H1 (cell line): ENCODE results near the gene ANO9. TPM values are rescaled to one million over a fixed set of nuclear protein-coding genes. Genes with fewer than 3 reads are reported as not detected.

Experiments
- ASH2L ChIP-seq: fragments of 200-600, 300-600 bp; sonication (generic); IDR thresholded peaks from one replicate; pipeline ENCODE4 v1.7.1; 2017; ENCODE audit warnings: low read length
- ATF2 ChIP-seq: IDR thresholded peaks from 2 replicates; pipeline ENCODE4 v1.6.1; 2012; ENCODE audit warnings: low read length, inconsistent platforms
- BRCA1 ChIP-seq: IDR thresholded peaks from 2 replicates; pipeline ENCODE4 v1.6.1; 2012; ENCODE audit warnings: low read depth, low read length, improper control_type of control experiment
- CBX5 ChIP-seq: fragments of 300-800, 300-1000 bp; sonication (generic); IDR thresholded peaks from 2 replicates; pipeline ENCODE4 v1.7.1; 2016; ENCODE audit warnings: antibody characterized with exemption, low read length, low read depth
- CBX8 ChIP-seq: fragments of 300-800, 300-1000 bp; sonication (generic); IDR thresholded peaks from 2 replicates; pipeline ENCODE4 v1.7.1; 2016; ENCODE audit warnings: low read depth, low read length, borderline replicate concordance
- KDM1A ChIP-seq: fragments of 200-600, 300-600 bp; sonication (generic); IDR thresholded peaks from 2 replicates; pipeline ENCODE4 v1.7.1; 2016; ENCODE audit warnings: mild to moderate bottlenecking, low read length, borderline replicate concordance
- NANOG ChIP-seq: IDR thresholded peaks from 2 replicates; pipeline ENCODE4 v1.6.1; 2011; ENCODE audit warnings: low read length, low read depth, mild to moderate bottlenecking, inconsistent platforms; ENCODE audit not compliant: insufficient read depth, poor library complexity, severe bottlenecking
- POLR2A ChIP-seq, 2 experiments: IDR thresholded peaks; 1 replicate in 1 of 2; 2 replicates in 1 of 2; pipeline ENCODE4 v1.6.1; 2011; ENCODE audit warnings: low read depth in 2 of 2, low read length in 2 of 2, mild to moderate bottlenecking in 2 of 2; ENCODE audit errors: control extremely low read depth in 1 of 2
- SIX5 ChIP-seq: IDR thresholded peaks from 2 replicates; pipeline ENCODE4 v1.6.1; 2011; ENCODE audit warnings: mild to moderate bottlenecking, low read depth, low read length
- polyA plus RNA-seq, 7 experiments: library from polyadenylated mRNA; depleted of rRNA in 3 of 7; stranded (reverse) in 5 of 7; unstranded in 2 of 7; fragments of >200 nt in 5 of 7; fragments of 200-250 nt in 2 of 7; gene quantifications; 1 replicate in 5 of 7; 2 replicates in 1 of 7; 4 replicates in 1 of 7; pipeline versions ENCODE4 v1.2.1 to v1.2.3, GENCODE V29; 2011 to 2013; ENCODE audit warnings: missing spikeins in 2 of 7, mixed read lengths in 2 of 7
- total RNA-seq: library from RNA; stranded (reverse); fragmentation: NEBNext Ultra II Directional; extraction: Animal tissue kit (Norgen Biotek cat#: 25700); gene quantifications from 2 replicates; pipeline ENCODE4 v1.2.1, GENCODE V29; 2021
- TF ChIP-seq, protein P1 (sequence below): fragments of 300-600 bp; sonication (generic); IDR thresholded peaks from 2 replicates; pipeline ENCODE4 v1.7.1; 2012; ENCODE audit warnings: low read length, moderate library complexity, mild to moderate bottlenecking, inconsistent platforms; ENCODE audit not compliant: insufficient replicate concordance

Gene ANO9
- total and polyA plus RNA-seq, 2 of the 8 experiments (the other 6 are each of a cell fraction or from before 2014, with no cell fraction given), result 20.0 to 20.7 TPM

DNA sequence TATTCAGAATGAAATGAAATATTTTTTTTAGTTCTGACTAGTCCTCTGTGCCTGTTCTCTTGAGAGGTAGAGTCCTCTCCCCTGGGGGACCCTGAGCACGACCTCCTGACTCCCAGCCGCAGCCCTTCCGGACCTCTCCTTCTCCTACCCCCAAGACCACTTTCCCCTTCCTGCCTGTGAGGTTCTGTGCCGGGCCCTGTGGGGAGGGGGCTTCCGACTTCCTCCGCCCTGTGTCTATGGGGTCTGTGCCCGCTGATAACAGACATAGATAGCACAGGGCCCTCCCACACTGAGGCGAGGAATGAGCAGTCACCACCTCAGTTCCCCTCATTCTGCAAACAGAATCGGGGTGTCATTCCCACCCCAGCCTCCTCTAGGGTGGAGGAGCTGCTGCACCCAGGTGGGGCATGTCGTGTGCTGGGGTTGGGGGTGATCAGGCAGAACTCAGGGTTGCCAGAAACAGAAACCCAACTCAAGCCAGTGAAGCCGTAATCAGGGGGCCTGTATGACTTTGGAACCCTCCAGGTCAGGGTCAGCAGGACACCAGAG lies 59.7 kb downstream of the ANO9 start (continued):
- TF ChIP-seq, protein P1, sequence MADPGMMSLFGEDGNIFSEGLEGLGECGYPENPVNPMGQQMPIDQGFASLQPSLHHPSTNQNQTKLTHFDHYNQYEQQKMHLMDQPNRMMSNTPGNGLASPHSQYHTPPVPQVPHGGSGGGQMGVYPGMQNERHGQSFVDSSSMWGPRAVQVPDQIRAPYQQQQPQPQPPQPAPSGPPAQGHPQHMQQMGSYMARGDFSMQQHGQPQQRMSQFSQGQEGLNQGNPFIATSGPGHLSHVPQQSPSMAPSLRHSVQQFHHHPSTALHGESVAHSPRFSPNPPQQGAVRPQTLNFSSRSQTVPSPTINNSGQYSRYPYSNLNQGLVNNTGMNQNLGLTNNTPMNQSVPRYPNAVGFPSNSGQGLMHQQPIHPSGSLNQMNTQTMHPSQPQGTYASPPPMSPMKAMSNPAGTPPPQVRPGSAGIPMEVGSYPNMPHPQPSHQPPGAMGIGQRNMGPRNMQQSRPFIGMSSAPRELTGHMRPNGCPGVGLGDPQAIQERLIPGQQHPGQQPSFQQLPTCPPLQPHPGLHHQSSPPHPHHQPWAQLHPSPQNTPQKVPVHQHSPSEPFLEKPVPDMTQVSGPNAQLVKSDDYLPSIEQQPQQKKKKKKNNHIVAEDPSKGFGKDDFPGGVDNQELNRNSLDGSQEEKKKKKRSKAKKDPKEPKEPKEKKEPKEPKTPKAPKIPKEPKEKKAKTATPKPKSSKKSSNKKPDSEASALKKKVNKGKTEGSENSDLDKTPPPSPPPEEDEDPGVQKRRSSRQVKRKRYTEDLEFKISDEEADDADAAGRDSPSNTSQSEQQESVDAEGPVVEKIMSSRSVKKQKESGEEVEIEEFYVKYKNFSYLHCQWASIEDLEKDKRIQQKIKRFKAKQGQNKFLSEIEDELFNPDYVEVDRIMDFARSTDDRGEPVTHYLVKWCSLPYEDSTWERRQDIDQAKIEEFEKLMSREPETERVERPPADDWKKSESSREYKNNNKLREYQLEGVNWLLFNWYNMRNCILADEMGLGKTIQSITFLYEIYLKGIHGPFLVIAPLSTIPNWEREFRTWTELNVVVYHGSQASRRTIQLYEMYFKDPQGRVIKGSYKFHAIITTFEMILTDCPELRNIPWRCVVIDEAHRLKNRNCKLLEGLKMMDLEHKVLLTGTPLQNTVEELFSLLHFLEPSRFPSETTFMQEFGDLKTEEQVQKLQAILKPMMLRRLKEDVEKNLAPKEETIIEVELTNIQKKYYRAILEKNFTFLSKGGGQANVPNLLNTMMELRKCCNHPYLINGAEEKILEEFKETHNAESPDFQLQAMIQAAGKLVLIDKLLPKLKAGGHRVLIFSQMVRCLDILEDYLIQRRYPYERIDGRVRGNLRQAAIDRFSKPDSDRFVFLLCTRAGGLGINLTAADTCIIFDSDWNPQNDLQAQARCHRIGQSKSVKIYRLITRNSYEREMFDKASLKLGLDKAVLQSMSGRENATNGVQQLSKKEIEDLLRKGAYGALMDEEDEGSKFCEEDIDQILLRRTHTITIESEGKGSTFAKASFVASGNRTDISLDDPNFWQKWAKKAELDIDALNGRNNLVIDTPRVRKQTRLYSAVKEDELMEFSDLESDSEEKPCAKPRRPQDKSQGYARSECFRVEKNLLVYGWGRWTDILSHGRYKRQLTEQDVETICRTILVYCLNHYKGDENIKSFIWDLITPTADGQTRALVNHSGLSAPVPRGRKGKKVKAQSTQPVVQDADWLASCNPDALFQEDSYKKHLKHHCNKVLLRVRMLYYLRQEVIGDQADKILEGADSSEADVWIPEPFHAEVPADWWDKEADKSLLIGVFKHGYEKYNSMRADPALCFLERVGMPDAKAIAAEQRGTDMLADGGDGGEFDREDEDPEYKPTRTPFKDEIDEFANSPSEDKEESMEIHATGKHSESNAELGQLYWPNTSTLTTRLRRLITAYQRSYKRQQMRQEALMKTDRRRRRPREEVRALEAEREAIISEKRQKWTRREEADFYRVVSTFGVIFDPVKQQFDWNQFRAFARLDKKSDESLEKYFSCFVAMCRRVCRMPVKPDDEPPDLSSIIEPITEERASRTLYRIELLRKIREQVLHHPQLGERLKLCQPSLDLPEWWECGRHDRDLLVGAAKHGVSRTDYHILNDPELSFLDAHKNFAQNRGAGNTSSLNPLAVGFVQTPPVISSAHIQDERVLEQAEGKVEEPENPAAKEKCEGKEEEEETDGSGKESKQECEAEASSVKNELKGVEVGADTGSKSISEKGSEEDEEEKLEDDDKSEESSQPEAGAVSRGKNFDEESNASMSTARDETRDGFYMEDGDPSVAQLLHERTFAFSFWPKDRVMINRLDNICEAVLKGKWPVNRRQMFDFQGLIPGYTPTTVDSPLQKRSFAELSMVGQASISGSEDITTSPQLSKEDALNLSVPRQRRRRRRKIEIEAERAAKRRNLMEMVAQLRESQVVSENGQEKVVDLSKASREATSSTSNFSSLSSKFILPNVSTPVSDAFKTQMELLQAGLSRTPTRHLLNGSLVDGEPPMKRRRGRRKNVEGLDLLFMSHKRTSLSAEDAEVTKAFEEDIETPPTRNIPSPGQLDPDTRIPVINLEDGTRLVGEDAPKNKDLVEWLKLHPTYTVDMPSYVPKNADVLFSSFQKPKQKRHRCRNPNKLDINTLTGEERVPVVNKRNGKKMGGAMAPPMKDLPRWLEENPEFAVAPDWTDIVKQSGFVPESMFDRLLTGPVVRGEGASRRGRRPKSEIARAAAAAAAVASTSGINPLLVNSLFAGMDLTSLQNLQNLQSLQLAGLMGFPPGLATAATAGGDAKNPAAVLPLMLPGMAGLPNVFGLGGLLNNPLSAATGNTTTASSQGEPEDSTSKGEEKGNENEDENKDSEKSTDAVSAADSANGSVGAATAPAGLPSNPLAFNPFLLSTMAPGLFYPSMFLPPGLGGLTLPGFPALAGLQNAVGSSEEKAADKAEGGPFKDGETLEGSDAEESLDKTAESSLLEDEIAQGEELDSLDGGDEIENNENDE, result no peak
- no peak for TF ChIP-seq SIX5
- no peak for TF ChIP-seq CBX5
- TF ChIP-seq ASH2L, result no peak
- no peak for TF ChIP-seq POLR2A (IDR thresholded peaks at IDR 0.05; ENCODE audit: control extremely low read depth in 1 of 2, low read depth in 2 of 2, low read length in 2 of 2)
- TF ChIP-seq CBX8, result no peak
- no peak for TF ChIP-seq BRCA1
- no peak for TF ChIP-seq KDM1A
- TF ChIP-seq NANOG, result no peak
- no peak for TF ChIP-seq ATF2
